BLaER1 (cell line): ENCODE measurements around the gene DISP3.

ENCODE experiments used
- H3K27ac ChIP-seq: shearing (Covaris generic); formaldehyde crosslinking; 2 replicates; pipeline ENCODE4 v1.8.1; 2022
- H3K27me3 ChIP-seq: shearing (Covaris generic); formaldehyde crosslinking; 2 replicates; pipeline ENCODE4 v1.8.1; 2022
- H3K36me3 ChIP-seq: shearing (Covaris generic); formaldehyde crosslinking; 2 replicates; pipeline ENCODE4 v1.8.1; 2022
- H3K4me1 ChIP-seq: shearing (Covaris generic); formaldehyde crosslinking; 2 replicates; pipeline ENCODE4 v1.8.1; 2022
- H3K4me2 ChIP-seq: shearing (Covaris generic); formaldehyde crosslinking; 2 replicates; pipeline ENCODE4 v1.8.1; 2022
- H3K4me3 ChIP-seq: shearing (Covaris generic); formaldehyde crosslinking; 2 replicates; pipeline ENCODE4 v1.8.1; 2022
- H3K9ac ChIP-seq: shearing (Covaris generic); formaldehyde crosslinking; 2 replicates; pipeline ENCODE4 v1.8.1; 2022
- H3K9me3 ChIP-seq: shearing (Covaris generic); formaldehyde crosslinking; 2 replicates; pipeline ENCODE4 v1.8.1; 2022
- H4K20me1 ChIP-seq: shearing (Covaris generic); formaldehyde crosslinking; 2 replicates; pipeline ENCODE4 v1.8.1; 2022
- Cebpa-rat ChIP-seq: shearing (Covaris generic); IDR thresholded peaks from 2 replicates; pipeline ENCODE4 v1.8.1; 2022

DISP3 gene

DNA sequence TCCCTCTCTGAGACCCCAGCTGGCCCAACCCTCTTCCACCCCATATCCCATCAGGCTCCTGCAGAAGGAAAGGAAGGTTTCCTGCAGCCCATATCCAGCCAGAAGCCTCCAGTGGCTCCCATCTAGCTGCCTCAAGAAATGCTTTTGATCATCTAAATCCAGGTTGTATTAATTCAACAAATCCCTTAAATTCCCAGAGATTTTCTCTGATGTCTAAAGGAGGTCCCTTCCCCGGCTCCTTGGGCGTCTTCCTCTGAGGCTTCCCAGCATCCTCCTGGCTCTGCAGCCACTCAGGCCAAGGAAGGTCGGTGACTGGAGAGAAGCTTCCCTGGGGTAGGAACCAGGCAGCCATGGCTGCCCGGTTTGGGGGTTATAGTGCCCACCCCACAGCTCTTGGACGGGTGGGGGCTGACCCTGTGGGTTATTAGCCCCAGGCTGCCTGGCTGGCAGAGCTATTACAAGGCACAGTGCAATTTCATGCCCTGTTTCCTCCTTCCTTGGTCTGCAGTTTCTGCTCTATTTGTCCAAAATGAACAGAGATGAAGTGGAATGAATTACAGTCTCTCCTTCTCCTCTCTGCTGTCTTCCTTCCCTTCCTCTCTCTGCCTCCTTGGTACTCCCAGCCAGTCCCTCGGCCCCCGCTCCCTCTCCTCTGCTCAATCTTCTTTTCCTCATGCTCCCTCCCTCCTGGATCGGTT, 34.8 kb upstream of the DISP3 start:
- Histone ChIP-seq H3K4me3 (no peak overlapping the region), H3K27ac (no peak overlapping the region; the same call in 1 of the 2 replicates)
- TF ChIP-seq Cebpa-rat: no peak

GRCh38 chr1:11444907-11445306, 34.0 kb upstream of the DISP3 start:
- Histone ChIP-seq H3K36me3 (no peaks in the 10 kb centered on the region), H3K4me3 (no peak overlapping the region), H3K9ac (no peak overlapping the region), H4K20me1 (no peaks in the 10 kb centered on the region), H3K9me3 (no peaks in the 10 kb centered on the region), H3K27me3 (no peaks in the 10 kb centered on the region), H3K4me2 (no peak overlapping the region), H3K27ac (no peak overlapping the region), H3K4me1 (no peaks in the 10 kb centered on the region)
- no peak for TF ChIP-seq Cebpa-rat

More for the DNA sequence above, 34.8 kb upstream of the DISP3 start:
- H3K9me3 ChIP-seq: no peaks in the 10 kb centered on the region
- no peaks in the 10 kb centered on the region for H3K36me3 ChIP-seq
- H3K9ac ChIP-seq: no peak overlapping the region
- H4K20me1 ChIP-seq: no peaks in the 10 kb centered on the region
- no peaks in the 10 kb centered on the region for H3K27me3 ChIP-seq
- H3K4me1 ChIP-seq: no peaks in the 10 kb centered on the region
- H3K4me2 ChIP-seq: no peak overlapping the region

- no peak overlapping the region for H3K9ac ChIP-seq
- no peaks in the 10 kb centered on the region for H3K27me3 ChIP-seq
- no peak overlapping the region for H3K4me3 ChIP-seq
- no peaks in the 10 kb centered on the region for H4K20me1 ChIP-seq
- H3K4me1 ChIP-seq: no peaks in the 10 kb centered on the region
- H3K27ac ChIP-seq: no peak overlapping the region
- H3K4me2 ChIP-seq: no peak overlapping the region
- H3K9me3 ChIP-seq: no peaks in the 10 kb centered on the region
- no peaks in the 10 kb centered on the region for H3K36me3 ChIP-seq
- no peak for TF ChIP-seq Cebpa-rat
These were observed 31.1 kb upstream of the DISP3 start for GRCh38 chr1:11447903-11448302.

GRCh38 chr1:11448373-11449099, 30.4 kb upstream of the DISP3 start:
- peak; percentile 56; the same call in 1 of the 2 replicates for TF ChIP-seq Cebpa-rat
- Histone ChIP-seq H3K27me3 (no peaks in the 10 kb centered on the region), H4K20me1 (no peaks in the 10 kb centered on the region), H3K4me3 (no peak overlapping the region), H3K36me3 (no peaks in the 10 kb centered on the region), H3K9ac (no peak overlapping the region), H3K4me1 (no peaks in the 10 kb centered on the region), H3K9me3 (no peaks in the 10 kb centered on the region), H3K4me2 (no peak overlapping the region), H3K27ac (no peak overlapping the region)

- H3K4me2 ChIP-seq: no peak overlapping the region
- no peaks in the 10 kb centered on the region for H3K4me1 ChIP-seq
- H4K20me1 ChIP-seq: no peaks in the 10 kb centered on the region
- H3K36me3 ChIP-seq: no peaks in the 10 kb centered on the region
- no peak overlapping the region for H3K27ac ChIP-seq
- no peak overlapping the region for H3K4me3 ChIP-seq
- no peaks in the 10 kb centered on the region for H3K9me3 ChIP-seq
- no peaks in the 10 kb centered on the region for H3K27me3 ChIP-seq
- TF ChIP-seq Cebpa-rat: no peak
- H3K9ac ChIP-seq: no peak overlapping the region
These were observed 29.9 kb upstream of the DISP3 start for GRCh38 chr1:11449100-11449403.

DNA sequence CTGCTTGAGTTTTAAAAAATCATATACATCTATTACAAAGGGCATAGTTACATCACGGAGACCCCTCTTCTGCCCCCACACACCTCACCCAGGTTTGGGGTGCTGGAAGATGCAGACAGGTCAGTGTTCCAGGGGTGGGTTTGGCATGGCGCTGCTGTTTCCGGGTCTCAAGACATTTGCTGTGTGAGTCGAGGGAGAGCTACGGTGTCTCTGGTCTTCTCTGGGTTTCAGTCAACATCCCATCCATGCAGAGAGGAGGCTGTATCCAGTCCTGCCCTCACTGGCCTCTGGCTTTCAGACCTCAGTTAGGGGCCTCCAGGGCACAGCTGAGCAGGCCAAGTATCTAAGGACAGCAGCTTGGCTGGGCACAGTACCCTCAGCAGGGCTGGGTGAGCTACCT, 28.6 kb upstream of the DISP3 start:
- Histone ChIP-seq H3K36me3 (no peaks in the 10 kb centered on the region), H3K4me2 (no peak overlapping the region), H4K20me1 (no peaks in the 10 kb centered on the region), H3K27ac (no peak overlapping the region), H3K27me3 (no peaks in the 10 kb centered on the region), H3K4me3 (no peak overlapping the region), H3K9ac (no peak overlapping the region), H3K4me1 (no peaks in the 10 kb centered on the region), H3K9me3 (no peaks in the 10 kb centered on the region)
- TF ChIP-seq Cebpa-rat: no peak

GRCh38 chr1:11453742-11454491, 25.0 kb upstream of the DISP3 start:
- H3K9me3 ChIP-seq: no peaks in the 10 kb centered on the region
- H3K9ac ChIP-seq: 0 out of 2 replicates have a peak overlapping the region, but pooled peaks have one; percentile 5
- H4K20me1 ChIP-seq: no peaks in the 10 kb centered on the region
- no peaks in the 10 kb centered on the region for H3K4me1 ChIP-seq
- H3K27me3 ChIP-seq: no peaks in the 10 kb centered on the region
- no peak overlapping the region for H3K4me2 ChIP-seq
- H3K27ac ChIP-seq: no peak overlapping the region
- H3K4me3 ChIP-seq: no peak overlapping the region
- TF ChIP-seq Cebpa-rat: no peak
- no peaks in the 10 kb centered on the region for H3K36me3 ChIP-seq

DNA sequence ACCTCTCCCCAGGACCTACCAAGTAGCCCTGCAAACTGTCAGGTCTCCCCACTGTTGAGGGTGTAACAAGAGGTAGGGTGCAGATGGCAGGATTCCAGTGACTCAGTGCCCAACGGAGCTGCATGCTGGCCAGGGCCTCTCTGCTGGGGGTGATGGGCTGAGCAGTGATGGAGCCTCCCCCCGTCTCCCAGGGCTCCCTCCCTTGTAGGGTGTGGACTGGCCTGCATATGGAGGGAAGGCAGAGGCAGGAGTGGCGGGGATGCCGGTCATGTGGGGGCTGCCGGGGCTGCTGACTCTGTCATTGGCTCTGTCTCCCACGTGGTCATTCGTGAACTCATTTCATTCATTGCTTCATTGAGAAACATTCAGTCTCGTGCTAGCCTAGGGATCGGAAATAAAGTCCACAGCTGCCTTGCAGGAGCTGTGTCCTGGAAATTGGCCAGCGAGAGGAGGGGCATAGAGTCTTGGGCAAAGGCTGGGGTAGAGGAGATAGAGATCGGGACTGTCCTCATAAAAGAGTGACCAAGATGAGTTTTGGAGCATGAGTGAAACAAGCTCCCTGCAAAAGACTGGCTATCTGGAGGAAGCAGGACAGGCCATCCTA, 22.9 kb upstream of the DISP3 start:
- H3K9me3 ChIP-seq: no peaks in the 10 kb centered on the region
- H3K9ac ChIP-seq: no peak overlapping the region
- no peaks in the 10 kb centered on the region for H3K27me3 ChIP-seq
- H3K27ac ChIP-seq: no peak overlapping the region
- H3K4me3 ChIP-seq: no peak overlapping the region
- no peak overlapping the region for H3K4me2 ChIP-seq
- H3K36me3 ChIP-seq: no peaks in the 10 kb centered on the region
- TF ChIP-seq Cebpa-rat: no peak
- H3K4me1 ChIP-seq: no peaks in the 10 kb centered on the region
- no peaks in the 10 kb centered on the region for H4K20me1 ChIP-seq

- Histone ChIP-seq H3K9me3 (no peaks in the 10 kb centered on the region), H3K27me3 (no peaks in the 10 kb centered on the region), H3K4me2 (no peak overlapping the region), H3K9ac (no peak overlapping the region), H3K4me1 (no peaks in the 10 kb centered on the region), H3K36me3 (no peaks in the 10 kb centered on the region), H4K20me1 (no peaks in the 10 kb centered on the region), H3K27ac (no peak overlapping the region), H3K4me3 (no peak overlapping the region)
- no peak for TF ChIP-seq Cebpa-rat
These were observed 22.0 kb upstream of the DISP3 start for GRCh38 chr1:11456965-11457364.
